ENCODE data around the gene CYP2W1.

DNA sequence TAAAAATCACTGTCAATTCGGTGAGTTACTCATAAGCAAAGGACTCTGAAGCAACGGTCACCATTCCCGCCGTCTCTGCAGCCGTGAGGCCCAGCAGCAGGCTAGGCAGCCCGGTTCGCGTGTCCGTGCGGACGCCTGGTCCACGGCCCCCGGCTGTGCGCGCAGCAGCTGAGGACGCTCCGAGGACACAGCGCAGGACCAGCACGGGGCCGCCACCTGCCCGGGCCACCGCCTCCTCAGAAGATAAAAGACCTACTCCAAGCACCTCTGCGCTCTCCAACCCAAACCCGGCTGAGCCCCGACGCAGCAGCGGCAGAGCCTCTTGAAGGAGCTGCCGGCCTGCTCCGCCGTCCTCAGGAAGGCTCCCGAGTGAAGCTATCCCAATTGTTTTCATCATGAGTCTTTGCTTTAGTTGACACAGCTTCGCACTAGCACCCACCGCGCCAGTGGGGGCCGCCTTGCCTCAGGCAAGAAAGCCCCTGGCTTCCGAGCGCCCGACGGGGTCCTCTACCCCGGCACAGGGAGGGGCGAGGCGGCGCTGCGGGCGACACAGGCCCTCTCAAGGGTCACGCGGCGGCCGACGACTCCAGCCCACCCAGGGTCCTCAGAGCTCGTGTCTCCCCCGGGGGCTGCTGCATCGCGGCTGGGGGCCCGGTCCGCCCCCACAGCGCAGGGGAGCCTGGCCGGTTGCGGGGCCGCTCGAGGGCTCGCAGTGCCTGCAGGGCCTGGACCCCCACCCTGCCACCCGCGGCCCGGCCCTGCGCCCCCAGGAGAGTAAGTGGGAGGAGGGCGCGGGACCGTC lies 44.5 kb downstream of the CYP2W1 start:
- TF ChIP-seq POLR2A (IDR thresholded peaks at IDR 0.05; ENCODE audit: borderline replicate concordance, extremely low read depth, insufficient read depth, insufficient read length) (no peak), EZH2 (IDR thresholded peaks at IDR 0.05) (no peak), JUND (IDR thresholded peaks at IDR 0.05) (no peak), CEBPB (IDR thresholded peaks at IDR 0.05; ENCODE audit: low read depth) (no peak), CBX3 (IDR thresholded peaks at IDR 0.05; ENCODE audit: low read depth) (no peak), EZH2phosphoT487 (IDR thresholded peaks at IDR 0.05; ENCODE audit: borderline replicate concordance) (no peak), YY1 (IDR thresholded peaks at IDR 0.05; ENCODE audit: extremely low read depth, insufficient replicate concordance, low read depth, low read length) (no peak), POLR2AphosphoS5 (IDR thresholded peaks at IDR 0.05; ENCODE audit: low read depth, low read length) (no peak), EGR1 (IDR thresholded peaks at IDR 0.05; ENCODE audit: low read depth) (no peak), ZNF274 (IDR thresholded peaks at IDR 0.05; ENCODE audit: low read depth, low read length) (no peak)
- TF ChIP-seq, protein P1, sequence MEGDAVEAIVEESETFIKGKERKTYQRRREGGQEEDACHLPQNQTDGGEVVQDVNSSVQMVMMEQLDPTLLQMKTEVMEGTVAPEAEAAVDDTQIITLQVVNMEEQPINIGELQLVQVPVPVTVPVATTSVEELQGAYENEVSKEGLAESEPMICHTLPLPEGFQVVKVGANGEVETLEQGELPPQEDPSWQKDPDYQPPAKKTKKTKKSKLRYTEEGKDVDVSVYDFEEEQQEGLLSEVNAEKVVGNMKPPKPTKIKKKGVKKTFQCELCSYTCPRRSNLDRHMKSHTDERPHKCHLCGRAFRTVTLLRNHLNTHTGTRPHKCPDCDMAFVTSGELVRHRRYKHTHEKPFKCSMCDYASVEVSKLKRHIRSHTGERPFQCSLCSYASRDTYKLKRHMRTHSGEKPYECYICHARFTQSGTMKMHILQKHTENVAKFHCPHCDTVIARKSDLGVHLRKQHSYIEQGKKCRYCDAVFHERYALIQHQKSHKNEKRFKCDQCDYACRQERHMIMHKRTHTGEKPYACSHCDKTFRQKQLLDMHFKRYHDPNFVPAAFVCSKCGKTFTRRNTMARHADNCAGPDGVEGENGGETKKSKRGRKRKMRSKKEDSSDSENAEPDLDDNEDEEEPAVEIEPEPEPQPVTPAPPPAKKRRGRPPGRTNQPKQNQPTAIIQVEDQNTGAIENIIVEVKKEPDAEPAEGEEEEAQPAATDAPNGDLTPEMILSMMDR (IDR thresholded peaks at IDR 0.05 in 2 of 3, conservative IDR thresholded peaks at IDR 0.05 in 1 of 3; ENCODE audit: borderline replicate concordance in 1 of 3, insufficient read depth in 1 of 3, low read depth in 2 of 3, low read length in 2 of 3), result no peak
- TF ChIP-seq, protein P2, sequence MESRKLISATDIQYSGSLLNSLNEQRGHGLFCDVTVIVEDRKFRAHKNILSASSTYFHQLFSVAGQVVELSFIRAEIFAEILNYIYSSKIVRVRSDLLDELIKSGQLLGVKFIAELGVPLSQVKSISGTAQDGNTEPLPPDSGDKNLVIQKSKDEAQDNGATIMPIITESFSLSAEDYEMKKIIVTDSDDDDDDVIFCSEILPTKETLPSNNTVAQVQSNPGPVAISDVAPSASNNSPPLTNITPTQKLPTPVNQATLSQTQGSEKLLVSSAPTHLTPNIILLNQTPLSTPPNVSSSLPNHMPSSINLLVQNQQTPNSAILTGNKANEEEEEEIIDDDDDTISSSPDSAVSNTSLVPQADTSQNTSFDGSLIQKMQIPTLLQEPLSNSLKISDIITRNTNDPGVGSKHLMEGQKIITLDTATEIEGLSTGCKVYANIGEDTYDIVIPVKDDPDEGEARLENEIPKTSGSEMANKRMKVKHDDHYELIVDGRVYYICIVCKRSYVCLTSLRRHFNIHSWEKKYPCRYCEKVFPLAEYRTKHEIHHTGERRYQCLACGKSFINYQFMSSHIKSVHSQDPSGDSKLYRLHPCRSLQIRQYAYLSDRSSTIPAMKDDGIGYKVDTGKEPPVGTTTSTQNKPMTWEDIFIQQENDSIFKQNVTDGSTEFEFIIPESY (IDR thresholded peaks at IDR 0.05; ENCODE audit: extremely low read depth, insufficient replicate concordance, low read length), result no peak
- TF ChIP-seq, protein P3, sequence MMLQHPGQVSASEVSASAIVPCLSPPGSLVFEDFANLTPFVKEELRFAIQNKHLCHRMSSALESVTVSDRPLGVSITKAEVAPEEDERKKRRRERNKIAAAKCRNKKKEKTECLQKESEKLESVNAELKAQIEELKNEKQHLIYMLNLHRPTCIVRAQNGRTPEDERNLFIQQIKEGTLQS (IDR thresholded peaks at IDR 0.05), result no peak
- TF ChIP-seq, protein P4, sequence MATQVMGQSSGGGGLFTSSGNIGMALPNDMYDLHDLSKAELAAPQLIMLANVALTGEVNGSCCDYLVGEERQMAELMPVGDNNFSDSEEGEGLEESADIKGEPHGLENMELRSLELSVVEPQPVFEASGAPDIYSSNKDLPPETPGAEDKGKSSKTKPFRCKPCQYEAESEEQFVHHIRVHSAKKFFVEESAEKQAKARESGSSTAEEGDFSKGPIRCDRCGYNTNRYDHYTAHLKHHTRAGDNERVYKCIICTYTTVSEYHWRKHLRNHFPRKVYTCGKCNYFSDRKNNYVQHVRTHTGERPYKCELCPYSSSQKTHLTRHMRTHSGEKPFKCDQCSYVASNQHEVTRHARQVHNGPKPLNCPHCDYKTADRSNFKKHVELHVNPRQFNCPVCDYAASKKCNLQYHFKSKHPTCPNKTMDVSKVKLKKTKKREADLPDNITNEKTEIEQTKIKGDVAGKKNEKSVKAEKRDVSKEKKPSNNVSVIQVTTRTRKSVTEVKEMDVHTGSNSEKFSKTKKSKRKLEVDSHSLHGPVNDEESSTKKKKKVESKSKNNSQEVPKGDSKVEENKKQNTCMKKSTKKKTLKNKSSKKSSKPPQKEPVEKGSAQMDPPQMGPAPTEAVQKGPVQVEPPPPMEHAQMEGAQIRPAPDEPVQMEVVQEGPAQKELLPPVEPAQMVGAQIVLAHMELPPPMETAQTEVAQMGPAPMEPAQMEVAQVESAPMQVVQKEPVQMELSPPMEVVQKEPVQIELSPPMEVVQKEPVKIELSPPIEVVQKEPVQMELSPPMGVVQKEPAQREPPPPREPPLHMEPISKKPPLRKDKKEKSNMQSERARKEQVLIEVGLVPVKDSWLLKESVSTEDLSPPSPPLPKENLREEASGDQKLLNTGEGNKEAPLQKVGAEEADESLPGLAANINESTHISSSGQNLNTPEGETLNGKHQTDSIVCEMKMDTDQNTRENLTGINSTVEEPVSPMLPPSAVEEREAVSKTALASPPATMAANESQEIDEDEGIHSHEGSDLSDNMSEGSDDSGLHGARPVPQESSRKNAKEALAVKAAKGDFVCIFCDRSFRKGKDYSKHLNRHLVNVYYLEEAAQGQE (IDR thresholded peaks at IDR 0.05; ENCODE audit: low read depth), result no peak
